Mesothelial cell of epicardium (in vitro differentiated cells): ENCODE measurements around the gene C2orf42. TPM values are rescaled to one million over a fixed set of nuclear protein-coding genes. Genes with fewer than 3 reads are reported as not detected.
"Not testable (repeated sequence)": the region's sequence is repeated elsewhere in the genome, so short reads cannot be mapped to it uniquely, and the experiment has no call there.

Experiments
- DNase-seq, 2 experiments: peaks; one replicate each; pipeline ENCODE4 v3.0.0; 2021; ENCODE audit warnings: low spot score in 2 of 2; ENCODE audit not compliant: unreplicated experiment in 2 of 2
- H3K27ac Mint-ChIP-seq: 2 replicates; pipeline ENCODE4 v1.8.0; 2021; ENCODE audit warnings: mixed read lengths
- H3K27me3 Mint-ChIP-seq: 2 replicates; pipeline ENCODE4 v1.8.0; 2021; ENCODE audit warnings: low read depth, mixed read lengths
- H3K36me3 Mint-ChIP-seq: 2 replicates; pipeline ENCODE4 v1.8.0; 2021; ENCODE audit warnings: mixed read lengths
- H3K4me1 Mint-ChIP-seq: 2 replicates; pipeline ENCODE4 v1.8.0; 2021; ENCODE audit warnings: mixed read lengths
- H3K4me3 Mint-ChIP-seq: 2 replicates; pipeline ENCODE4 v1.8.0; 2021; ENCODE audit warnings: mild to moderate bottlenecking, moderate library complexity, mixed read lengths
- H3K9me3 Mint-ChIP-seq: 2 replicates; pipeline ENCODE4 v1.8.0; 2021; ENCODE audit warnings: mixed read lengths
- total RNA-seq: library from RNA; stranded (reverse); gene quantifications from 3 replicates; pipeline ENCODE4 v1.2.1, GENCODE V29; 2021
- TF ChIP-seq, protein P1 (sequence below): fragments of 200-600 bp; sonication (generic); IDR thresholded peaks from one replicate; pipeline ENCODE4 v1.5.0; 2021; ENCODE audit warnings: antibody characterized with exemption; ENCODE audit not compliant: unreplicated experiment

C2orf42 gene
- total RNA-seq: 17.8 to 20.6 TPM (median 19.5 TPM) in 3 replicates

DNA sequence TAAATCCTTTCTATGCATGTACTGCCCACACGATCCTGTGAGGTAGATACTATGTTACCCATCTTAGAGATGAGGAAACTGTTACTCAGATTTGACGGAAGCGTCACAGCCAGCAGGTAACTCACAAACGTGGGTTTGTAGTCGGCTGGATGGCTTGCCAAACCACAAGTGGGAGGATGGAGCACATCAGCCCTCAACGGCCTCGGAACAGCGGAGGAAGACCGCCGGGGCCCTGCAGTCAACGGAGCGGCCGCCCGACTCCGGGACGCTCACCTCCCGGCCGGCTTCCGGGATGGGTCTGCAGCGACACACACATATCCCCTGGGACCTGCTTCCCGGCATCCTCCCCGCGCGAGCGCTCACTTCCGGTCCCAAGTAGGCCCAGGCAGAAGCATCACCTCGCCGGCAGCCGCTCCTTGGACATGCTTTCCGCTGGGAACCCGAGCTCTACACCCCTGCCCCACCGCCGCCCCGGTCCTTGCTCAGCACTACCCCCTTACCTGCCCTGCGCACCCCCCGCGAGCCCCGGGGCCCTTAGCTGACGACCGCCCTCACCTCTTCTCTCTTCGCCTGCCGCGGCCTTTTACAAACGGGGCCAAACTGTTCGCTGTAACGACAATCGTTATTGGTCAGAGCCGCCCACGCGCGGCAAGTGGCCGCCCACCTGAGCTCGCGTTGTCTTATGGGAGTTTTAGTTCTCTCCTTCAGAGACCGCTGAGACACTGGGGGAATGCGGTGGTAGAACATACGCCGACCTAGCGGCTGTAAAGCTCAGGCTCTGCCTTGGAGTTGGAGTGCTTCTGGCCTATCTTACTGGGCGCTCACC is at the start of gene C2orf42:
Gene C2orf42 (minus strand): TSS at position 602 of the 826 bp plus-strand sequence. CDS start 9,034 bp downstream, outside the sequence.
- Mint-ChIP-seq H3K27me3 (no peaks in the 10 kb centered on the region), H3K4me1 (peaks cover 17% of the 10 kb centered on the region), H3K4me3 (peak within 1 kb of the TSS; percentile 90), H3K27ac (peak within 1 kb of the TSS; percentile 99), H3K36me3 (no peaks in the 10 kb centered on the region), H3K9me3 (no peaks in the 10 kb centered on the region)
- DNase-seq: peak; percentile 75 to 90
- TF ChIP-seq, protein P1, sequence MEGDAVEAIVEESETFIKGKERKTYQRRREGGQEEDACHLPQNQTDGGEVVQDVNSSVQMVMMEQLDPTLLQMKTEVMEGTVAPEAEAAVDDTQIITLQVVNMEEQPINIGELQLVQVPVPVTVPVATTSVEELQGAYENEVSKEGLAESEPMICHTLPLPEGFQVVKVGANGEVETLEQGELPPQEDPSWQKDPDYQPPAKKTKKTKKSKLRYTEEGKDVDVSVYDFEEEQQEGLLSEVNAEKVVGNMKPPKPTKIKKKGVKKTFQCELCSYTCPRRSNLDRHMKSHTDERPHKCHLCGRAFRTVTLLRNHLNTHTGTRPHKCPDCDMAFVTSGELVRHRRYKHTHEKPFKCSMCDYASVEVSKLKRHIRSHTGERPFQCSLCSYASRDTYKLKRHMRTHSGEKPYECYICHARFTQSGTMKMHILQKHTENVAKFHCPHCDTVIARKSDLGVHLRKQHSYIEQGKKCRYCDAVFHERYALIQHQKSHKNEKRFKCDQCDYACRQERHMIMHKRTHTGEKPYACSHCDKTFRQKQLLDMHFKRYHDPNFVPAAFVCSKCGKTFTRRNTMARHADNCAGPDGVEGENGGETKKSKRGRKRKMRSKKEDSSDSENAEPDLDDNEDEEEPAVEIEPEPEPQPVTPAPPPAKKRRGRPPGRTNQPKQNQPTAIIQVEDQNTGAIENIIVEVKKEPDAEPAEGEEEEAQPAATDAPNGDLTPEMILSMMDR: no peak

DNA sequence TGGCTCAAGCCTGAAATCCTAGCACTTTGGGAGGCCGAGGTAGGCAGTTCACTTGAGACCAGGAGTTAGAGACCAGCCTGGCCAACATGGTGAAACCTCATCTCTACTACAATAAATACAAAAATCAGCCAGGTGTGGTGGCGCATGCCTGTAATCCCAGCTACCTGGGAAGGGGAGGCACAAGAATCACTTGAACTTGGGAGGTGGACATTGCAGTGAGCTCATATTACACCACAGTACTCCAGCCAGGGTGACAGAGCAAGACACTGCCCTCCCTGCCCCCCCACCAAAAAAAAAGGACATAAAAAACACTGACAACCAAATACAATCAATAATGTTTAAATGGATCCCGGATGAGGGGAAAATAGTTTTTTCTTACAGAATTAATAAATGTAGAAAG is 49.8 kb upstream of the C2orf42 start:
- Mint-ChIP-seq H3K4me3 (no peak overlapping the region), H3K36me3 (peaks cover 24% of the 10 kb centered on the region), H3K4me1 (peaks cover 23% of the 10 kb centered on the region), H3K27ac (no peak overlapping the region), H3K27me3 (no peaks in the 10 kb centered on the region), H3K9me3 (peaks cover 6% of the 10 kb centered on the region)
- no peak for DNase-seq
- TF ChIP-seq, protein P1: no peak

DNA sequence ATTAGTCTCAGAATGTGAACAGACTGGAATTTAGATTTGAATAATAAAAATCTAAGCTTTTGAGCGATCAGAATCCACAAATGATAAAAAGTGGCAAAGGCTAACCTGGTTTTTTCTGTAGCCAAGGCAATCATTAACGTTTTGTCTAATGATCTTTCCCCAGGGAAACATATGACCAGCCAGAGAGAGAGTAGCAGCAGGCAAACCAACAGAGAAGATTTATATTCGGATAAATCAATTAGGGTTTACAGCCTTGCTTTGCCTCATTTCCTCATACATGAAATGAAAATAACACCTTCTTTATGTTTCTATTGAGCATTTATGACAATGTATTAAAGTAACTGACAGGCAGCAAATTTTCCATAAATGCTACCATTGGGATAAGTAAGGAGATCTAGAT is 43.1 kb upstream of the C2orf42 start:
- no peak for DNase-seq
- H3K36me3 Mint-ChIP-seq: peaks cover 29% of the 10 kb centered on the region
- TF ChIP-seq, protein P1: no peak
- no peaks in the 10 kb centered on the region for H3K4me1 Mint-ChIP-seq
- no peak overlapping the region for H3K4me3 Mint-ChIP-seq
- H3K27me3 Mint-ChIP-seq: no peaks in the 10 kb centered on the region
- no peaks in the 10 kb centered on the region for H3K9me3 Mint-ChIP-seq
- H3K27ac Mint-ChIP-seq: peak overlapping the region; percentile 59

DNA sequence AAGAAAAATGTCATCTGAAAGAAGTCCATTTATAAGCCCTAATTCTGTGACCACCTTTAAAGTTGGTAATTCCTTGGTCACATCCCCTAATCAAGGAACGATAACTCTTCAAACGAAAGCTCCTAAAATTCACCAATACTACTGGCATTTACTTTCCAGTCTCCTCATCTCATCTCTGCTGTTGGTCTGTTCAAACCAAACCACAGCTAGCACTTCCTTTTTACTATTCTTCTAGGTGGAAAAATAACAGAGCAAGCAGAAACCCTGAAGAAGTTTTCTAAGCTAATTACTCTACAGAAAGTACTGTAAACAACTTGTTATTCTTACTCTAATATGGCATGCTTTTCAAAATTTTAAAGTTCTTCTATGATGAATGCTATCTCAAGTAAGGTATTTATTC is 36.0 kb upstream of the C2orf42 start:
- H3K27me3 Mint-ChIP-seq: no peaks in the 10 kb centered on the region
- no peak for DNase-seq
- no peak overlapping the region for H3K4me3 Mint-ChIP-seq
- H3K4me1 Mint-ChIP-seq: no peaks in the 10 kb centered on the region
- H3K27ac Mint-ChIP-seq: no peak overlapping the region
- peaks cover 43% of the 10 kb centered on the region for H3K36me3 Mint-ChIP-seq
- no peaks in the 10 kb centered on the region for H3K9me3 Mint-ChIP-seq
- TF ChIP-seq, protein P1: no peak

DNA sequence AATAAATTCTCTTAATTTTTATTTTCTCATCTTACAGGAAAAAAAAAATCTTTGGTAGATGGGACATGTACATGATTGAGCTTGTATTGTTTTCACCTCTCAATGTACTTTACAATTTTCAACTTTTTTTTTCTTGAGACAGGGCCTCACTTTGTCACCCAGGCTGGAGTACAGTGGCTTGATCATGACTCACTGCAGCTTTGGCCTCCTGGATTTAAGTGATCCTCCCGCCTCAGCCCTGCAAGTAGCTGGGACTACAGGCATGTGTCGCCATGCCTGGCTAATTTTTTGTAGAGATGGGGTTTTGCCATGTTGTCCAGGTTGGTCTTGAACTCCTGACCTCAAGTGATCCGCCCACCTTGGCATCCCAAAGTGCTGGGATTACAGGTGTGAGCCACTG is 32.5 kb upstream of the C2orf42 start:
- H3K27me3 Mint-ChIP-seq, H3K9me3 Mint-ChIP-seq, H3K27ac Mint-ChIP-seq, H3K4me1 Mint-ChIP-seq, DNase-seq, H3K4me3 Mint-ChIP-seq: not testable (repeated sequence)
- H3K36me3 Mint-ChIP-seq: peaks cover 41% of the 10 kb centered on the region

DNA sequence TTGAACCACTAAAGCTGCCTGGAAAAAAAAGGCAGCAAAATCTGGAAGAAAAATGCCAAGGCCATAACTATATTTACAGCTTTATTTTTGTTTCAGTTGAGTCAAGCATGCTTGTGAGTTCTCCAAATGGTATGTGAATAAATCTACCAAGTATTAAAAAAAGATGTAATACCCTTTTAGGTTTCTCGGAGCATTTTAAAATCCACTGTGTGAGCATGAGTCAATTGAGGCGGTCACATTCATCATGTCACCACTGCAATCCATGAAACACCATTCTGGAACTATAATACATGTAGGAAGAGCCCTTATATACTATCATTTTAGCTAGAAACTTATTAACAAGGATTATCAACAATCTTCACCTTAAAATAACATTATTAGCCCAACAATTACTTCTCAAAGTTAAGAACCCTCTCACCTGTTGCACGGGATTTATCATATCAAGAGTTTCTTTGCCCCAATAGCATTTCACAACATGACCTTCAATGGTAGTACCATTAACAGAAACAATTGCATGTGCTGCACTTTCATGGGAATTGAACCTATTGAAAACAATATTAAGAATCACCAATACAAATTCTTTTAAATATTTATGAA is 24.2 kb upstream of the C2orf42 start:
- no peak overlapping the region for H3K4me3 Mint-ChIP-seq
- TF ChIP-seq, protein P1: no peak
- H3K36me3 Mint-ChIP-seq: peaks cover 36% of the 10 kb centered on the region
- H3K9me3 Mint-ChIP-seq: no peaks in the 10 kb centered on the region
- H3K27ac Mint-ChIP-seq: peak overlapping the region; percentile 18
- no peaks in the 10 kb centered on the region for H3K27me3 Mint-ChIP-seq
- DNase-seq: no peak
- H3K4me1 Mint-ChIP-seq: peaks cover 5% of the 10 kb centered on the region
